GM23248 (cell line): Measurements from ENCODE around the gene ZFAND3. TPM values are rescaled to one million over a fixed set of nuclear protein-coding genes. Genes with fewer than 3 reads are reported as not detected.
A peak's percentile ranks its signal among the peaks of the same experiment; 100 is the strongest.

Source experiments
- DNase-seq: peaks from one replicate; pipeline ENCODE4 v3.0.0-alpha.2; 2015
- H2AFZ ChIP-seq: fragments of 200-600 bp; sonication (generic); 2 replicates; pipeline ENCODE4 v1.6.1; 2016; ENCODE audit warnings: antibody characterized with exemption
- H3F3A ChIP-seq: fragments of 200-600 bp; sonication (generic); 2 replicates; pipeline ENCODE4 v1.6.1; 2016; ENCODE audit warnings: mild to moderate bottlenecking, antibody characterized with exemption, mixed run types; ENCODE audit not compliant: insufficient read depth
- H3K27ac ChIP-seq: fragments of 200-600 bp; sonication (generic); 2 replicates; pipeline ENCODE4 v1.5.1; 2016; ENCODE audit warnings: mild to moderate bottlenecking
- H3K27me3 ChIP-seq: fragments of 200-600 bp; sonication (generic); replicated peaks from 2 replicates; pipeline ENCODE4 v1.6.1; 2016; ENCODE audit warnings: mild to moderate bottlenecking; ENCODE audit not compliant: insufficient read depth
- H3K36me3 ChIP-seq: fragments of 200-600 bp; sonication (generic); 2 replicates; pipeline ENCODE4 v1.6.1; 2016; ENCODE audit warnings: low read depth, mild to moderate bottlenecking
- H3K4me1 ChIP-seq: fragments of 200-600 bp; sonication (generic); 2 replicates; pipeline ENCODE4 v1.6.1; 2016; ENCODE audit warnings: mild to moderate bottlenecking; ENCODE audit not compliant: insufficient read depth
- H3K4me2 ChIP-seq: fragments of 200-600 bp; sonication (generic); one replicate; pipeline ENCODE4 v1.6.1; 2016; ENCODE audit warnings: mild to moderate bottlenecking; ENCODE audit not compliant: unreplicated experiment
- H3K4me3 ChIP-seq: fragments of 200-600 bp; sonication (generic); 2 replicates; pipeline ENCODE4 v1.5.1; 2016; ENCODE audit warnings: mild to moderate bottlenecking
- H3K79me2 ChIP-seq: fragments of 200-600 bp; sonication (generic); 2 replicates; pipeline ENCODE4 v1.6.1; 2016; ENCODE audit warnings: mild to moderate bottlenecking; ENCODE audit not compliant: insufficient read depth
- H3K9ac ChIP-seq: fragments of 200-600 bp; sonication (generic); 2 replicates; pipeline ENCODE4 v1.6.1; 2016; ENCODE audit warnings: mild to moderate bottlenecking
- H3K9me2 ChIP-seq: fragments of 200-600 bp; sonication (generic); 2 replicates; pipeline ENCODE4 v1.6.1; 2016; ENCODE audit warnings: mixed run types, mild to moderate bottlenecking, moderate library complexity; ENCODE audit not compliant: insufficient read depth
- H3K9me3 ChIP-seq: fragments of 200-600 bp; sonication (generic); one replicate; pipeline ENCODE4 v1.6.1; 2017; ENCODE audit warnings: low read depth
- H4K20me1 ChIP-seq: fragments of 200-600 bp; sonication (generic); 2 replicates; pipeline ENCODE4 v1.6.0; 2016; ENCODE audit not compliant: insufficient read depth
- EZH2 ChIP-seq: fragments of 200-600 bp; sonication (generic); IDR thresholded peaks from 2 replicates; pipeline ENCODE4 v1.6.1; 2018; ENCODE audit warnings: antibody characterized with exemption, mild to moderate bottlenecking; ENCODE audit not compliant: insufficient read depth, poor library complexity, severe bottlenecking
- EZH2phosphoT487 ChIP-seq: fragments of 200-600 bp; sonication (generic); IDR thresholded peaks from 2 replicates; pipeline ENCODE4 v1.6.1; 2018; ENCODE audit warnings: antibody characterized with exemption, moderate library complexity, mild to moderate bottlenecking, low read depth; ENCODE audit not compliant: insufficient read depth
- WGBS, 2 experiments: methylation state at CpG; one replicate each; pipeline ENCODE4 v1.1.6; 2015 to 2017; ENCODE audit warnings: low lambda C conversion rate in 2 of 2, low coverage in 1 of 2; ENCODE audit errors: missing lambda C conversion rate in 2 of 2; 5-methylcytosine and 5-hydroxymethylcytosine counted together
- in situ Hi-C: fragments of 300-500 bp; cut with MboI; formaldehyde crosslinking; loops from 2 replicates; pipeline ENCODE4 v1.15.0; 2020
- polyA plus RNA-seq: library from polyadenylated mRNA; unstranded; fragments of >200 nt; fragmentation: Nextera tagmentation; extraction: Ambion mirVana; gene quantifications from 2 replicates; pipeline ENCODE4 v1.2.1, GENCODE V29; 2016
- total RNA-seq: library from RNA; depleted of rRNA; stranded (reverse); fragments of >200 nt; shearing (Covaris generic); gene quantifications from 2 replicates; pipeline ENCODE4 v1.2.3, GENCODE V29; 2014

ZFAND3 gene
- total and polyA plus RNA-seq, 2 experiments from 2014 or later = 27.5 to 40.0 TPM

DNA sequence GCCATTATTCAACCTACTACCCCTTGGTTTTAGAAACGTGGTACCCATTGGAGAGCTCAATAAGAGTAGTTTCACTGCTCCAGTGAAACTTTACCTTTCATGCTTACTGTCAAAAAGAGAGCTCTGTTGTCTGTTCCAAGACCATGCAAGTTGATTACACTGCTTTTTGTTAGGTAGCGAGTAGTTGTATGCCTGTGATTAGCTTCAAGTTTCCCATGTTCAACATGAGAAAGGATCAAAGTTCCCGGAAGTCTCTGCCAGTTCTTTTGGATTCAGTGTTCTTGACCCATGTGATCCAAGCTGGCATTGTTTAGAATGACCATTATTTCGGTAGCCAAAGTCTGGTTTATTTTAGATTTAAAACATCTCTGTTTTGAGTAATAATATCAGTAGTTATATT lies 107.1 kb downstream of the ZFAND3 start:
- no peaks in the 10 kb centered on the region for H3K9me3 ChIP-seq
- no peak for TF ChIP-seq EZH2phosphoT487
- no peak for TF ChIP-seq EZH2
- no peak overlapping the region for H2AFZ ChIP-seq
- H3K4me3 ChIP-seq = no peak overlapping the region
- H3K9ac ChIP-seq = no peak overlapping the region
- in situ Hi-C loops = no loop called here
- H3K9me2 ChIP-seq = no peaks in the 10 kb centered on the region
- H3K79me2 ChIP-seq = peaks cover 100% of the 10 kb centered on the region
- no peaks in the 10 kb centered on the region for H3F3A ChIP-seq
- H3K36me3 ChIP-seq = no peaks in the 10 kb centered on the region
- 56 to 59% methylated on average over 4 of the region's 4 CpGs for WGBS, 2 experiments
- H3K27ac ChIP-seq = no peak overlapping the region
- H3K4me1 ChIP-seq = no peaks in the 10 kb centered on the region
- H3K4me2 ChIP-seq = no peak overlapping the region
- H4K20me1 ChIP-seq = peaks cover 22% of the 10 kb centered on the region; the same call in 1 of the 2 replicates
- H3K27me3 ChIP-seq = no peaks in the 10 kb centered on the region
- no peak for DNase-seq

DNA sequence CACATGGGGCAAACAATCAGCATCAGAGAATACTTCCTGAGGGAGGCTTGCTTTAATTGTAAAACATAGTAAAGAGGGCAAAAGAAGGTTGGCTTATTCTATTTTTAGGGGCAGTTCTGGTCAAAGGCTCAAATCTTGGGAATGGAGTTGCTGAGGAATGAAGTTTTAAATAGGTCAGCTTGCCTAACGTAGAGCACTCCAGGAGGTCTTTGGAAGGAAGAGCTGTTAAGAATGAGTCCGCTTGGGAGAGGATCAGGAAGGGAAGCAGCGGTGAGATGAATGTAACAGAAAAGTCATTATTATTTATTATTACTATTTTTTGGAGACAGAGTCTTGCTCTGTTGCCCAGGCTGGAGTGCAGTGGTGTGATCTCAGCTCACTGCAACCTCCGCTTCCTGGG lies 108.7 kb downstream of the ZFAND3 start:
- DNase-seq = no peak
- Histone ChIP-seq H3K4me3 (no peak overlapping the region), H3K9me3 (no peaks in the 10 kb centered on the region), H3K27ac (no peak overlapping the region), H3F3A (peaks cover 10% of the 10 kb centered on the region; the same call in 1 of the 2 replicates), H3K9me2 (no peaks in the 10 kb centered on the region), H4K20me1 (peaks cover 18% of the 10 kb centered on the region; the same call in 1 of the 2 replicates), H3K27me3 (no peaks in the 10 kb centered on the region), H3K9ac (no peak overlapping the region), H3K36me3 (no peaks in the 10 kb centered on the region; the same call in 1 of the 2 replicates), H3K79me2 (peaks cover 100% of the 10 kb centered on the region), H2AFZ (no peak overlapping the region), H3K4me1 (no peaks in the 10 kb centered on the region), H3K4me2 (no peak overlapping the region)
- TF ChIP-seq EZH2 (no peak), EZH2phosphoT487 (no peak)
- 98% methylated on average over 3 to 4 of the region's 4 CpGs for WGBS, 2 experiments
- in situ Hi-C loops = no loop called here

DNA sequence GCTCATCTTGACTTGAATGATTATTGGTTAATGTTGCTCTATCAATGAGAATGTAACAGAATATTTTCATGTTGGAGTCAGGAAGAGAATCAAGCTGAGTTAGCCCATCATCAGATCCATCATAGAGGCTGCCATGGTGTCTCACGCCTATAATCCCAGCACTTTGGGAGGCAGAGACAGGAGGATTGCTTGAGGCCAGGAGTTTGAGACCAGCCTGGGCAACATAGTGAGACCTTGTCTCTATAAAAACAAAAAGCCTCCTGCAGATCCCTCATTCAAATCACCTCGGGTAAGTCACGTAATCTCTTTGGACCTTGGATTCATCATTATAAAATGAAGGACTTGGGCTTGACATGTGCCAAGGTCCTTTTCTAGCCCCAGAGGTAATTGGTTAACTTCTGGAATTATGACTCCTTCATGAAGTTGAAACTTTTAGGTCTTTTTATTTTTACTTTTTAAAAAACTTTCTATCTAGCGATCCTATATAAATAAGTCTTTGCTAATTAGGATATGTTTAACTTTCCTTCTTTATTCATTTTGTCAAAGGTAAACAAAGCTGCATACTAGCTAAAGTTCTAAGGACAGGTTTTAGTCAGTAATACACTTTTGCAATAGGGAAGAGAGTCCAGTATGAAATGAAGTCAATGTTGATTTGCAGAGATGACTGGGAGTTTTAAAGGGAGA lies 110.9 kb downstream of the ZFAND3 start:
- 0 out of 2 replicates have a peak, but pooled peaks cover 4% of the 10 kb centered on the region for H3K4me1 ChIP-seq
- peaks cover 18% of the 10 kb centered on the region; the same call in 1 of the 2 replicates for H4K20me1 ChIP-seq
- DNase-seq = no peak
- peaks cover 10% of the 10 kb centered on the region; the same call in 1 of the 2 replicates for H3F3A ChIP-seq
- H3K79me2 ChIP-seq = peaks cover 99% of the 10 kb centered on the region
- no peak overlapping the region for H3K9ac ChIP-seq
- H3K4me2 ChIP-seq = no peak overlapping the region
- no peak overlapping the region for H3K4me3 ChIP-seq
- no peaks in the 10 kb centered on the region; the same call in 1 of the 2 replicates for H3K36me3 ChIP-seq
- H3K27me3 ChIP-seq = no peaks in the 10 kb centered on the region
- no peak overlapping the region for H3K27ac ChIP-seq
- H3K9me3 ChIP-seq = no peaks in the 10 kb centered on the region
- 99% methylated on average over 4 of the region's 4 CpGs for WGBS, 2 experiments
- in situ Hi-C loops = no loop called here
- H3K9me2 ChIP-seq = no peaks in the 10 kb centered on the region
- H2AFZ ChIP-seq = no peak overlapping the region
- TF ChIP-seq EZH2phosphoT487 (no peak), EZH2 (no peak)

DNA sequence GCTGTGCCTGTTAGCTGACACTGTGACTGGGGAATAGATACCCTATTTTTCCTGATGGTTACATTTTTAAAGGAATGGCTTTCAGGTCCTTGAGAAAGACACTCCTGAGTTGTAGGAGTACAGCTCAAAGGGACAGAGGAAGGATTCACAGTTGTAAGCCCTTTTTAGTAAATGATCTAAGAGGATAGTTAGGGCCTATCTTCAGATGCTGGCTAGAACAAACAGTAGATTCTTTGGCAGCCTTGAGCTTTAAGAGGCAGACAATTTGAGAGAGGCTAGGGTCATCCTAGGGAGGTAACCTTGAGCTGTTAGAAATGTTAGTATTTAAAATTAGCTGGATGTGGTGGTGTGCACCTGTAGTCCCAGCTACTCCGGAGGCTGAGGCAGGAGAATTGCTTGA lies 111.5 kb downstream of the ZFAND3 start:
- H3K4me2 ChIP-seq = no peak overlapping the region
- peaks cover 10% of the 10 kb centered on the region; the same call in 1 of the 2 replicates for H3F3A ChIP-seq
- peaks cover 20% of the 10 kb centered on the region; the same call in 1 of the 2 replicates for H4K20me1 ChIP-seq
- H2AFZ ChIP-seq = no peak overlapping the region
- H3K4me3 ChIP-seq = no peak overlapping the region
- H3K27ac ChIP-seq = no peak overlapping the region
- no peak for DNase-seq
- peaks cover 99% of the 10 kb centered on the region for H3K79me2 ChIP-seq
- 0 out of 2 replicates have a peak, but pooled peaks cover 4% of the 10 kb centered on the region for H3K4me1 ChIP-seq
- no peaks in the 10 kb centered on the region for H3K9me2 ChIP-seq
- in situ Hi-C loops = no loop called here
- H3K27me3 ChIP-seq = no peaks in the 10 kb centered on the region
- H3K9me3 ChIP-seq = no peaks in the 10 kb centered on the region
- TF ChIP-seq EZH2 (no peak), EZH2phosphoT487 (no peak)
- 100% methylated on average over 1 of the region's 1 CpG for WGBS, 2 experiments
- no peak overlapping the region for H3K9ac ChIP-seq
- H3K36me3 ChIP-seq = no peaks in the 10 kb centered on the region; the same call in 1 of the 2 replicates

DNA sequence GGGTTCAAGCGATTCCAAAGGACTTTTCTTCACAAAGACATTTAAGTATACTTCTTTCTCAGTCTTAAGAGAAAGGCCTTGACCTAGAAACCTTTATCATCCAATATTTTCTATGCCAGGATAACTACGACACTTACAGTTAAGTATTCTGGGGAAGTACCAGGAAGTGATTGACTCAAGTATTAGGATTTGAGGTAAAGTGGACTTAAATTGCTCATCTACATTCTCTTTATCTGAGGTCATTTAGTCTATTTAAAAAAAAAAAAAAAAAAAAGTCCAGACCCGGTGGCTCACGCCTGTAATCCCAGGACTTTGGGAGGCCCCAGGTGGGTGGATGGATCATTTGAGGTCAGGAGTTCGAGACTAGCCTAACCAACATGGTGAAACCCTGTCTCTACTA lies 114.7 kb downstream of the ZFAND3 start:
- in situ Hi-C loops = no loop called here
- DNase-seq = peak; percentile 50
- peaks cover 10% of the 10 kb centered on the region; the same call in 1 of the 2 replicates for H4K20me1 ChIP-seq

More for the DNA sequence above, 114.7 kb downstream of the ZFAND3 start:
- no peak overlapping the region for H3K4me3 ChIP-seq
- H3K9me2 ChIP-seq = no peaks in the 10 kb centered on the region
- no peak overlapping the region for H3K4me2 ChIP-seq
- H3K4me1 ChIP-seq = 0 out of 2 replicates have a peak, but pooled peaks cover 4% of the 10 kb centered on the region
- no peaks in the 10 kb centered on the region for H3K9me3 ChIP-seq
- no peak overlapping the region for H3K9ac ChIP-seq
- peaks cover 98% of the 10 kb centered on the region for H3K79me2 ChIP-seq
- TF ChIP-seq EZH2phosphoT487 = no peak
- TF ChIP-seq EZH2 = no peak
- H3K36me3 ChIP-seq = no peaks in the 10 kb centered on the region; the same call in 1 of the 2 replicates
- H3K27me3 ChIP-seq = no peaks in the 10 kb centered on the region
- no peak overlapping the region for H3K27ac ChIP-seq
- 76 to 82% methylated on average over 5 of the region's 5 CpGs for WGBS, 2 experiments
- no peak overlapping the region for H2AFZ ChIP-seq
- H3F3A ChIP-seq = peaks cover 15% of the 10 kb centered on the region
